ENCODE data around the gene FCN2.

Gene FCN2

GRCh38 chr9:134880484-134881312, at the start of gene FCN2:
Gene FCN2 (plus strand): TSS chr9:134880810. CDS start chr9:134880822, 12 bp downstream.
- no peak for DNase-seq (ENCODE audit: low read depth)

DNA sequence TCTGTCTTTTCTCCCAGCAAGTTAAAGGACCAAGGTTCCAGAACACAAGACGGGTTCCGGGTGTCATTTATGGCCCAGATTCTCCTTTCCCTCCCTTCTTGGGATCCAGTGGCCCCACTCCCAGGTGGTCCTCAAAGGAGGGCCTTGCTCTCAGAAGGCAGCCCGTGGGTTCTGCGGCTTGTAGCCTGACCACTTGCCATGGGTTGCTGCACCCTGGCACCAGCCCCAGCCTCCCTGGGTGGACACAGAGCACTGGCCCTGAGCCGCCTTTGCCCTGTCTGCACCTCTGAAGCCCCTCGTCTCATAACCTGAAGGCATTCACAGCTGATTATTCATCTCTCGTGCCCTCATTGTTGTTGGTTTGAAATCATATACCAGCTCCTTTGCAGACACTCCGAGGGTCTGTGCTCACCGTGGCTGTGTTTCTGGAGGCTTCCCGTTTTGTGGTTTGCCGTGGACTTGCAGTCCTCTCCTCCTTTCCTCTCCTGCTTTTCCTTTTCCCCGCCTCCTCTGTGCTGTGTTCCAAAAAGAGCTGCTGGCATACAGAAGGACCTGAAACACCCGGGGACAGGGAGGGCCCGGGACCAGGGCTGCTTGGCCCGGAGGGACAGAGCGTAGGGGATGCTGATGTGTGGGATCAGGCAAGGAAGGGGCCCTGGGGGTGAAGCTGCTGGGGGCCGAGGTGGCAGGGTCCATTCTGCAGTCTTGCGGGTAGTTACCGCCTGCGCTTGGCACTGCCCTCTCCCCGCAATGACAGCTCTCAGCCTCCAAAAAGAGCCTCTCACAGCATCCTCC, 49.5 kb upstream of the FCN2 start:
- DNase-seq (ENCODE audit: low read depth): no peak

GRCh38 chr9:134832471-134832870, 48.1 kb upstream of the FCN2 start:
- DNase-seq (ENCODE audit: low read depth): no peak

GRCh38 chr9:134833294-134833880, 47.2 kb upstream of the FCN2 start:
- no peak for DNase-seq (ENCODE audit: low read depth)

GRCh38 chr9:134834217-134834956, 46.2 kb upstream of the FCN2 start:
- no peak for DNase-seq (ENCODE audit: low read depth)

DNA sequence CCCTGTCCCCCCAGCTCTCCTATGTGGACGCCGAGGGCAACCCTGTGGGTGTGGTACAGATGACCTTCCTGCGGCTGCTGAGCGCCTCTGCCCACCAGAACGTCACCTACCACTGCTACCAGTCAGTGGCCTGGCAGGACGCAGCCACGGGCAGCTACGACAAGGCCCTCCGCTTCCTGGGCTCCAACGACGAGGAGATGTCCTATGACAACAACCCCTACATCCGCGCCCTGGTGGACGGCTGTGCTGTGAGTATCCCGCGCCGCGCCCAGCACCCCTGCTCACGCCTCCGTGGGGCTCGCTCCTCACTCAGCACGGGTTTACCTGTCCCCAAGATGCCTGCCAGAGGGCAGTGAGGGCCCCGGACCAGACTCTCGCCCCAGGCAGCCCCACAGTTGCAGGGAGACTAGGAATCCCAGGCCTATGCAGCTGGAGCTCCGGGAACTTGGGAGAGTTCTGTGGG, 45.6 kb upstream of the FCN2 start:
- DNase-seq (ENCODE audit: low read depth): no peak

GRCh38 chr9:134835448-134835847, 45.2 kb upstream of the FCN2 start:
- no peak for DNase-seq (ENCODE audit: low read depth)

GRCh38 chr9:134835987-134836386, 44.6 kb upstream of the FCN2 start:
- DNase-seq (ENCODE audit: low read depth): no peak

DNA sequence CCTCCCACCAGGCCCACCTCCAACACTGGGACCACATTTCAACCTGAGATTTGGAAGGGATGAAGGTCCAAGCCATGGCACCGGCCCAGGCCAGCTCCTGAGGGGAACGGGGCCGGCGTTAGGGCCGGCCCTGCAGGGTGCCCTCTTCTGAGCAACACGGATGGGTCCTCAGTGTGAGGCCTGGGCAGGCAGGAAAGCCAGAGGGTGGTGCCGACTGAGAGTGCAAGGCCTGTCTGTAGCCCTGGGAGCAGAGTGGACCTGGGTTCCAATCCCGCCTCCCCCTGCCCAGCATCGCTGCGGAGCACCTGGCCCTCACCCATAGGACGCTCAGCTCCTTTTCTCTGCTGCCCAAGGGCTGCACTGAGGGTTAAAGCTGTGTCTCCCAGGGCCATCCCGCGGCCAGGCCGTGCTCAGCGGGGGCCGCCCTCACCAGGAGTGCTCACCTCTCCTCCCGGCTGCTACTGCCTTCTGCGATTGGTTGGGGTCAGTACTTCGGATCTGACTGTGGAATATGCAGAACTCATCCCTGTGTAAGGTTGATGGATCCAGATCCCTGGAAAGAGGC, 44.1 kb upstream of the FCN2 start:
- DNase-seq (ENCODE audit: low read depth): no peak

GRCh38 chr9:134837529-134837928, 43.1 kb upstream of the FCN2 start:
- DNase-seq (ENCODE audit: low read depth): peak; percentile 8

DNA sequence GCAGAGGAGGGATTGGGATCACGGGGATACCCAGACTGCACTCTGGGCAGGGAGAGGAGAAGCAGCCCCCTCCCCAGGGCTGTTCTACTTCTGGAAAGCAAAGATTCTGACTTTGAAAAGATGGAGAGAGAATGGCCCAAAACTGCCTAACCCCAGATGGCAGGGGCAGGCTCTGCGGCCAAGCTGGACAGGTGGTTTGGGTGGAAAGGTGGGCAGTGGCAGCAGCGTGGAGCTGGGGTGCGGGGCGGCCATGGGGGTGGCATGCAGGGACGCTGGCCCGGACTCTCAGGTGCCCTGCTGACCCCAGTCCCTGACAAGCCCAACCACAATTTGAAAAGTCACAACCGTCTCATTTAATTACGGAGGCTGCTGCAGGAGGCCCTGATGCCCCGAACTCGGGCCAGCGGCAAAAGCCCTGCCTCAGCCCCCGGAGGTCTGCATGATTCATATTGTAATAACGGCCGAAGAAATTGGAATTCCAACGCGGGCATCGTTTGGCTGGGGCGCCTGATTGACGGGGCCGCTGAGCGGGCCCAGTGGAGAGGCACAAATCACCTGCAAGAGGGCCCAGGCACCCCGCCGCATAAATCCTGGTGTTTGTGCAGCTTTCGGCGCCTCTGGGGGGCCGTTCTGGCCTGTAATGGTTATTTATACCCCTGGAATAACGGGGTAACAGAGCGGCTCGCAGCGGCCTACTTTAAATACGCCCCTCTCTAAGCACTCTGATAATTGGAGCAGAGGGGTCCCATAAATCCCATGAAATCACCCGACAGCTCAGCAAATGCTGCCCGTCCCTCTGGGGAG, 41.8 kb upstream of the FCN2 start:
- DNase-seq (ENCODE audit: low read depth): no peak

- no peak for DNase-seq (ENCODE audit: low read depth)
Measured at GRCh38 chr9:134839455-134840125, 41.0 kb upstream of the FCN2 start.

DNA sequence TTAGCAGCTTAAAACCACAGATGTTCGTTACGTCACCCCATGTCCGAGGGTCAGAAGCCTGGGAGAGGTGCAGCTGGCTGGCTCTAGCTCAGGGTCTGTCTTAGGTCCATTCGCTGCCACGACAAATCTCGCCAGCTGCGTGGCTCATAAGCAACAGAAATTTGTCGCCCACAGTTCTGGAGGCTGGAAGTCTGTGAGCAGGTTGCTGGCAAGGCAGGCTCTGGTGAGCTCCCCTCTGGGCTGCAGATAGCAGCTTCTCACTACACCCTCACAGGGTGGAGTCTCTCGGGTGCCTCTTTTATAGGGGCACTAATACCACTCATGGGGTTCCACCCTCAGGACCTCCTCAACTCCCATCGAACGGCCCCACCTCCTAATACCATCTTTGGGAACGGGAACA, 40.1 kb upstream of the FCN2 start:
- DNase-seq (ENCODE audit: low read depth): no peak

DNA sequence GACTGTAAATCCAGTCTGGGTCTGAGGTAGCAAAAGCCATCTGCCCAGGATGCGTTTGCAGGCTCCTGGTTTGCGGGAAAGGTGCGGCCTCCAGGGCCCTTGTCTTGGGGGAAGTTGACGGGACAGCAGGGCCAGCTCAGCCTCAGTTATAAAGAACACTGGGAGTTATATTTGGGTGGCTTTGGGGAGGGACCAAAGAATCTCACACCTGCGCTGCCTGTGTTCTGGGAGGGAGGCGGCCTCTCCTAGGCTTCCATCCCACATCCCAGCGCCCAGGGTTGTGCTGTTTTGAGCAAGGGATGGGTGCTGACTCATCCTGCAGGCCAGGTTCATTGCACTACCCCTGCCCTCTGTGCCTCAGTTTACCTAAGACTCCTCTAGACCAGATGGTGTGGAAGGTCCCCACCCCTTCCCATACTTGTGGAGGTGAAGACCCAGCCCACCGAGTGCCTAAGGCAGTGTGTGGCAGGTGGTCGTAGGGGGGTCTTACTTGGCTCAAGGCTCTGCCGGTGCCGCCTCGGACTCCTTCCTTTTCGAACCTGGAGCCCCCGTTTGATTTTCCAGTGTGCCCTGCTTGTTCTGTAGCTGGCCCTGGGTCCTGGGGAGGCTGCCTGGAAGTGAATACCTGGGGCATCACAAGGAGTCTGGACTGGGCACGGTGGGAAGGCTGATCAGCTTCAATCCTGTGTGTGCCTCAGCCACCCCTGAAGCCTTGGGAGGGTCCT, 39.3 kb upstream of the FCN2 start:
- no peak for DNase-seq (ENCODE audit: low read depth)

GRCh38 chr9:134842321-134842720, 38.3 kb upstream of the FCN2 start:
- no peak for DNase-seq (ENCODE audit: low read depth)

DNA sequence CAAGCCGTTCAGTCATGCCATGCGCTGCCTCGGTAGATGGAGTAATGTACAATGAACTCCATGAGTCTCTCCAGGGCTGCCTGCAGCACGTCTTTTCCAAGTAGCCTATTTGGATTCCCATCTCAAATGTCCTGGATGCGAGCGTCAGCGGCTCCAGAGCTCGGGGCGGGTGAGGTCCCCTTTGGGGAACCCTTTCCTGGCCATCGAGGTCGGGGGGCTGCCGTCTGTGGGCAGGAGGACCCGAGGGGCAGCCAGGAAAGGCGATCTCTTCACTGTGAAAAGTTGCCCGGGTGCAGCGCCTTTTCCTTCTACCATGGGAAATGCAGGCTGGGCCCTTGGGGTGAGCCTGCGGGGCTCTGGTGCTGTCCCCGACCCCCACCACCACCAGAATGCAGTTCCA, 36.9 kb upstream of the FCN2 start:
- no peak for DNase-seq (ENCODE audit: low read depth)

- DNase-seq (ENCODE audit: low read depth): no peak
Measured at GRCh38 chr9:134844821-134845220, 35.8 kb upstream of the FCN2 start.

- no peak for DNase-seq (ENCODE audit: low read depth)
Measured at GRCh38 chr9:134846187-134846586, 34.4 kb upstream of the FCN2 start.

GRCh38 chr9:134846699-134847098, 33.9 kb upstream of the FCN2 start:
- DNase-seq (ENCODE audit: low read depth): no peak

DNA sequence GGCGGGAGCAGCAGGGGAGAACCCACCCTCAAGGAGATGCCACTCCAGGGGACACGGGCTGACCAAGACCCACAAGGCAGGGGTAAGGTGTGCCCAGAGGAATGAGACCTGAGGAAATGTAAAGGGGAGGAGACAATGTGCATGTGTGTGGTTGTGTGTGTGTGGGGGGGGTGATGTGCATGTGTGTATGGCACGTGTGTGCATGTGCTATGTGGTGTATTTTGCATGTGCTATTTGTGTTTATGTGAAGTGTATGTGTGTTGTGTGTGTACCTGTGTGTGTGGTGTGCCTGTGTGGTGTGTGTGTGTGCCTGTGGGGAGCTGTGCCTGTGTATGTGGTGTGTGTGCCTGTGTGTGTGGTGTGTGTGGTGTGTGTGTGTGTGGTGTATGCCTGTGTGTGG, 33.5 kb upstream of the FCN2 start:
- no peak for DNase-seq (ENCODE audit: low read depth)

Measured in ELR (cell line).